Measurements from ENCODE around the gene LRRC45.
"Not testable (repeated sequence)": the region's sequence is repeated elsewhere in the genome, so short reads cannot be mapped to it uniquely, and the experiment has no call there.

The LRRC45 gene

DNA sequence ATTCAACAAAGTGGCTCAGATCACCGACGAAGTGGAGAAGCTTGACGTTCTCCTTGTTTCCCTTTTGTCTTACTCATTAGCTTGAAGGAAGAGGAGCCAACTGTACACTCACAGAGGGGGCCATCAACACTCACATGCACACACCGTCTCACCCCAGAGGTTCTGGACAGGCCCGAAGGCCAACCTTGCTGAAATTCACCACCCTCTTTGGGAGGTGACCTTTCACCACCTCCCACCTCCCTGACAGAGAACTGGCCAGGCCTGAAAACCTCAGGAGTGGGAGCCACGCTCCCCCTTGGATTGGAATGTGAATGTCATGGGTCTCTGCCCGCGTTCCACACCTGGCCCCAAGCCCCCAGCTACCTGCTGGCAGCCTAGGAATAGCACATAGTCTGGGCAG lies 12.4 kb downstream of the LRRC45 start:
- no peak for DNase-seq (ENCODE audit: low spot score)

DNA sequence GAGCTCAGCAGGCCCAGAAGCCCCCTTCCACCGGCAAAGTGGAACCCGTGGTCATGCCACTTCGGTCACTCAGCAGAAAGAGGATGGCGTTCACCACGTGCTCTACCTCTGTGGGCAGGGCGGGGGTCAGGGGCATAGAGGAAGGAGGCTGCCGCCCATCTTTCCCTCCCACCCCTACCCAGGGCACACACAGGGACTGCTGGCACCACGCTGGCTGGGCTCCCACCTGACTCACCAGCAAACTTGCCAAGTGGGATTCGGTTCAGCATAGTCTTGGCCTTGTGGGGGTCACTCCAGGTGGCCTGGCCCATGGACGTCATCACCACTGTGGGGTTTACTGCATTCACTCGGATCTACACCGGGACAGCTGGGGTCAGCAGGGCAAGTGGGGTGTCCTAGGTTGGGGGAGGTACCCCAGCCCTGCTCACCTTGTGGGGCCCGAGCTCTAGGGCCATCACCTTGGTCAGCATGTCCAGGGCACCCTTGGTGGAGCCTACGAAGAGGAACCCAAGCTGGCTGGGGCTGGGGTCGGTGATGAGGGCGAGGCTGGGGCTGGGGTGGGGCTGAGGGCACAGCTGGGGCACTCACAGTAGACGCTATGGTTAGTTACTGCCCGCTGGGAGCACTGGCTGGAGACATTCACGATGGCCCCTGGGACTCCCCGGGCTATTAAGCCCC lies 13.0 kb downstream of the LRRC45 start:
- DNase-seq (ENCODE audit: low spot score), result no peak

DNA sequence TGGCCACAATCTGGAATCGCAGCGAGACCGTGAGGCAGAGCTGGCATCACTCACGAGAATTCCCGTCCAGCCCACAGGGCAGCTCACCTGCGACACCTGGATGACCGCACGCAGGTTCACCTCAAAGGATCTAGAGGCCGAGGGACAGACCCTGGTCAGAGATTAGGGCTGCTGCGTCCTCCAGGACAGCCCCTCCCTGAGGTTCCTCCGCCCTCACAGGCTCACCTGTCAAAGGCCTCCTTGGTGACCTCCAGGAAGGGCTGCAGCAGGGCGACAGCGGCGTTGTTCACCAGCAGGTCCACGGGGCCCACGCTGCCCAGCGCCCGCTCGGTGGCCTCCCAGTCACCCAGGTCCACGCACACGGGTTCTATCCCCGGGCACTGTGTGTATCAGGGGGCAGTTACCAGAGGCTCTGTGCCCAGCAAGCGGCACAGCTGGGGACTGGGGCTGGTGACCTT lies 13.6 kb downstream of the LRRC45 start:
- no peak for DNase-seq (ENCODE audit: low spot score)

DNA sequence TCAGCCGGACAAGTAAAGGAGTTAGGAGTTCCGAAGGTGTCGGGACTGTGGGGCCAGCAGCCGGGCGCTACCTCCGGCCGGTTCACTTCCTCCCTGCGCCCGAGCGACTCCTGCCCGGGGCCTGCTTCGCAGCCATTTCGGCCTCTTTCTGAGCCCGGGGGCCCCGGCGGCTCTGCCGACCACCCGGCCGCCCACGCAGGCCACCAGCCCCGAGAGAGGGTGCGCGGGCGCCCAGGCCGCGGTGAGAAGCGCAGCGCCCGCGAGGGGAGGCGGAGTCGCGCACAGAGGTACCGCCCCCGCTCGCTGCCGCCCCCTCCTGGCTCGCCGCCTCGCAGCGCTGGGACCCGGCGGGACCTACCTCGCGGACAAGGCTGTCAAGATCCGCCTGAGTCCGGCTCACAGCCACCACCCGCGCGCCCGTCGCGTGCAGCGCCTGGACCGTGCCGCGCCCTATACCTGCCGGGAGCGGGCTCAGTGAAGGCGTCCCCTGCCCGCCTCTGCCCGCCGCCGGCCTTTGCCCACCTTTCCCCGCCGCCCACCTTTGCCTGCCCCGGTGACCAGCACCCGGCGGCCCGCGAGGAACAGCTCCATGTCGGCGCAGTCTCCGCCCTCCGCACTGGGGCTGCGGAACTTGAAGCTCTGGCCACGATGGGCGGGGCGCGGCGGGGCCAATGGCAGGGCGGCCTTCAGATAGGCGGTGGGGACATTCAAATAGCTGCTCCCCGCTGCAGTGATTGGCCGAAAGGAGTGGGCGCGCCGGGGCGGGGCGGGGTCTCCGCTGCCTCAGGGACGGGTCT lies 14.2 kb downstream of the LRRC45 start, which contains the start of gene DCXR:
Gene DCXR (minus strand): TSS at position 606 of the 797 bp plus-strand sequence. CDS start 15 bp downstream, at position 591.
- peak; percentile 99 for DNase-seq (ENCODE audit: low spot score)

DNA sequence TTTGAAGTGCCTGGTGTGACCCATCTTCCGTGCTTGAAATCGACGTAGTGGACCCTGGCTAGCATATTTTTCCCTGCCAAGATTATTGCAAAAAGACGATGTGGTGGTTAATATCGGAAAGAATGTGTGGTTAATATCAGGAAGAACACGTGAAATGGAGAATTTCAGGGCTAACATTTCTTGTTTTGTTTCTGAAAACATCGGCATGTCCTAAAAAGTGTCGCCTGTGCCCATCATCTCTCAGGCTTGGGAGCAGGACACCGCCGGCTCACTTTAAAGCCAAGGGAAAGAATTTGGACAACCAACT lies 14.7 kb downstream of the LRRC45 start:
- no peak for DNase-seq (ENCODE audit: low spot score)

DNA sequence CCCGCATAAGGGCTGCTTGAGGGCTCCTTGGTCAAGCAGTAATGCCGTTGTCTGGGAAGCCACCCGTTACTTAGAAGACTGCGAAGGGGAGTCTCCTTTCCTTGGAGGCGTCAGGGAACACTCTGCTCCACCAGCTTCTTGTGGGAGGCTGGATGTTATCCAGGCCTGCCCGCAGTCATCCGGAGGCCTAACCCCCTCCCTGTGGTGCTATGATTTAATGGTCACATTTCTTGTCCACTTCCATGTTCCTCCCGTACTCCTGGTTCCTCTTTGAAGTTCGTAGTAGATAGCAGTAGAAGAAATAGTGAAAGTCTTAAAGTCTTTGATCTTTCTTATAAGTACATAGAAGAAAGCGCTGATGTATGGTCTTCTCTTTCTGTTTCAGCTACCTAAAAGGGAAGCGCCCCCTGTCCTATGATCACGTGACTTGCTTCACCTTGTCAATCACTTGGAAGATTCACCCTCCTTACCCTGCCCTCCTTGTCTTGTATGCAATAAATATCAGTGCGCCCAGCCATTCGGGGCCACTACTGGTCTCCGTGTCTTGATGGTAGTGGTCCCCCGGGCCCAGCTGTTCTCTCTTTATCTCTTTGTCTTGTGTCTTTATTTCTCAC lies 15.8 kb downstream of the LRRC45 start:
- not testable (repeated sequence) for DNase-seq (ENCODE audit: low spot score)

DNA sequence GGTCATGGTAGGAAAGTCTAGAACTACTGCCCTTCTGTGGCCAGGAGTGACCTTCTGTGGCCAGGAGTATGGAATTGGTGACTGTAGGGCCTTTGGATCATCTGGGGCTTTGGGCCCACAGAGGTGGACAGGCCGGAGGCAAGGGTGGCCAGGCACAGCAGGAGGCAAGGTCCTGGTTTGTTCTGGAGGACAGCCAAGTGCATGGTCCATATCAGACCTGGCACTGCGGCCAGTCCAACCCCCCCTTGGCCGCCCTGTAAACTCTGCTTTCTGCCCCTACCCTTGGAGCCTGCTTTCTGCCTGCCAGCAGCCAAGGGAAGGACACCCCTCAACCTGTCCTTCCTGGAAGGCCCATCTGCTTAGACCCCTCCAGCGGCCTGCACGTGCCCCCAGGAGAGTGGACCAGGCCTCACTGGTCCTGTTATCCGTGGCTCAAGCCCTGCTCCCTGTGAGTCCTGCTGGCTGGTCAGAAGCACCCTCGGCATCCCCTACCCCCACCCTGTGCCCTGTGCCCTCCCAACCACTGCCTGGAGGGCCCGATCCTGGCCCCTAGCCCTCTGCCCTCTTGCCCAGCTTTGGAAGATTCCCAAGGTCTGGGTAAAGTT lies 16.7 kb downstream of the LRRC45 start:
- no peak for DNase-seq (ENCODE audit: low spot score)

DNA sequence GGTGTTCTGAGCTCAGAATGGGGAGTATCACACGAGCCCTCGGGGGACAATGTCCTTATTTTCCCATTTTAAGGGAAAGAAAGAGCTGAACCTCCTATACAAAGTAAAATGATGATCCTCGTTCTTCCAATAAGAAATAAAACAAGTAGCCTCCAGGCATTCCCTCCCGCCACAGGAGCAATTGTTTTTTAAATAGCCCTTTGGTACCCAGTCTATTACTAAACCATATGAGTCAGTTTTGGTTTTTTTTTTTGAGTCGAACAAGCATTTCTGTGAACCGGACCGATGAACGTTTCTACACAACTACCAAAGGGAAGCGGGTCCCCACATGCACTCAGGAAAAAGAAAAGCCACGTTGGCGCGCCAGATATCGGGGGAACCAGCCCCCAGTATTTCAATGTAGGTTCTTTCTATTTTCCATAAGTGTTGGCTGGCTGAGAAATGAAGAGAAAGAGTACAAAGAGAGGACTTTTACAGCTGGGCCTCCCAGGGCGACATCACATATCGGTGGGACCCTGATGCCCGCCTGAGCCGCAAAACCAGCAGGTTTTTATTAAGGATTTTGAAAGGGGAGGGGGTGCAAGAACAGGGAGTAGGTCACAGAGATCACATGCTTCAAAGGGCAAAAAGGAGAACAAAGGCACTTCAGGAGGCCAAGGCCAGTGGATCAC lies 18.2 kb downstream of the LRRC45 start:
- no peak for DNase-seq (ENCODE audit: low spot score)

DNA sequence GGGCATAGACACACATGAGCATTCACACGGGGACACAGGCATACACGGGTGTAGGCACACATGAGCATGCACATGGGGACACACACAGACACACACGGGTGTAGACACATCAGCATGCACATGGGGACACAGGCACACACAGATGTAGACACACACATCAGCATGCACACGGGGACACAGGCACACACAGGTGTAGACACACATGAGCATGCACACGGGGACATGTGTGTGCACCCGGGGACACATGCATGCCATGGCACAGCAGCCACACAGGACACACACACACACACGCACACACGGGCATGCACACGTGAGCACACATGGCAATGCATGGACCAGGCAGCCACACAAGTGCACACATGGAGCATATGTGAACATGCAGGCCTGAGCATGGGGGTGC lies 19.5 kb downstream of the LRRC45 start:
- no peak for DNase-seq (ENCODE audit: low spot score)

DNA sequence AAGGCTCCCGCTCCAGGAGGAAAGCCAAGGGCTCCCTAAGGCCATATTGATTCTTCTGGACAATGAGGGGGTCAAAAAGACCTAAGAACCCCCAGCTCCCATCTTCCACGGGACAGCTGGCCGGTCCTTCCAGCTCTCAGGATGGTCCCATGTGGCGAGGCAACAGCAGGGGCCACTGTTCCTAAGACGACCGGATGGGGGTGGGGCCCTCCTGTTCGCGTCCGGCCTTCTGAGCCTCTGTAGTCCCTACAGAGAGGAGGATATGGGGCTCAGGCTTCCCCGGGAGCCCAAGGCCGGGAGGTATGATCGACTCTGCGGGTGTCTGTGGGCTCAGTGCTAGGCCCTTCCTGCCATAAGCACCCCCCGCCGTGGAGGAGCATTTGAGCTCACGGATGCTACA lies 20.4 kb downstream of the LRRC45 start:
- DNase-seq (ENCODE audit: low spot score), result no peak

DNA sequence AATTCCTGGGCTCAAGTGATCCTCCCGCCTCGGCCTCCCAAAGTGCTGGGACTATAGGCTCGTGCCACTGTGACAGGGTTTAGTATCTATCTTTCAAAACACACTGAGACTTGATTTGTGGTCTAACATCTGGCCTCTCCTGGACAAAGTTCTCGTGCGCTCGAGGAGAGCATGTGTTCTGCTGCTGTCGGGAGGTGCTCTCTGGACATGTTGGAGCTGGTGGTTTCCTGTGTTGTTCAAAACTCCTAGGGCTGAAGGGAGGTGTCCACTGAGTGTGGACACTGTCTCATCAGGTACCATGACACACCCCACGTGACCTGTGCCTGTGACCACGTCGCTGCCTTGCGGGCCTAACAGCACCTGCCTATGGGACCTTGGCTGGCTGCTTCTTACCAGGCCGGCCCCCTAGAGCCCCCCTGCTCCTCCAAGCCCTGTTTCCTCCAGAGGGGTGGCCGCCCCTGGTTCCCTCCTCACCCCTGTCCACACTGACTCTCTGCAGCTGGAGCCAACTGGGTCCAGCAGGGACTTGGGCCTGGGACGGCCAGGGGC lies 22.9 kb downstream of the LRRC45 start:
- no peak for DNase-seq (ENCODE audit: low spot score)

DNA sequence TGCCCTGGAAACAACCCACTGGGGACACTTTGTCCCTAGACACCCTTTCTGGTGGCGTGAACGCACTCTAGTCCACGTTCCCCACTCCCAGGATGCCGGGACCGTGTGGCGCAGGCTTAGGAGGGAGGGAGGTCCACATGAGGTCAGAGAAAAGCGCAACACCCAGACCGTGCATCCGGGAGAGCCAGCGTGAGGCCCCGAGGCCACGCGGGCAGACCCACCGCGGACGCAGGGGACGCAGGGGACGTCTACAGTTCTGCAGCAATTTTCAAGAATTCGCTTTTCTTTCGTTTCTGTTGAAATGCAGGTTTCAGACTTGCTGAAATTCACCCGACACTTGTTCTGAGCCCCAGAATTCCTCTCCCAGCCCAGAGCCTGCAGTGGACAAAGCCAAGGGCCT lies 23.8 kb downstream of the LRRC45 start:
- DNase-seq (ENCODE audit: low spot score), result no peak

DNA sequence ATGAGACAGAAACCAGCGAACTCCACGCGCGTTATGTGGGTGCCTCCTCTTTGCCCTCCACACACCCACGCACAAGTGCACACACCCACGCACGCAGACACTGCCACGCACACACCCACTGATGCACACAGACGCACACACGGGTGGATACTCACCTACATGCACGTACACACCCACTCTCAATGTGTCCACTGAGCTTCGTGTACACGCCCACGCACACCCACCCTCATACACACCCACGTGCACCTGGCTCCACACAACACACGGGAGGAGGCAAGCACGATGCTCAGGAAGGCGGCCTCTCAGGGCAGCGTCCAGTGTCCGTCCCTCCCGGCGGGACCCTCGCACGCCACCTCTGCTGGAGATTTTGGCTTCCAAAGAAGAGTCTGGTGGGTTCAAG lies 24.3 kb downstream of the LRRC45 start:
- DNase-seq (ENCODE audit: low spot score), result no peak

DNA sequence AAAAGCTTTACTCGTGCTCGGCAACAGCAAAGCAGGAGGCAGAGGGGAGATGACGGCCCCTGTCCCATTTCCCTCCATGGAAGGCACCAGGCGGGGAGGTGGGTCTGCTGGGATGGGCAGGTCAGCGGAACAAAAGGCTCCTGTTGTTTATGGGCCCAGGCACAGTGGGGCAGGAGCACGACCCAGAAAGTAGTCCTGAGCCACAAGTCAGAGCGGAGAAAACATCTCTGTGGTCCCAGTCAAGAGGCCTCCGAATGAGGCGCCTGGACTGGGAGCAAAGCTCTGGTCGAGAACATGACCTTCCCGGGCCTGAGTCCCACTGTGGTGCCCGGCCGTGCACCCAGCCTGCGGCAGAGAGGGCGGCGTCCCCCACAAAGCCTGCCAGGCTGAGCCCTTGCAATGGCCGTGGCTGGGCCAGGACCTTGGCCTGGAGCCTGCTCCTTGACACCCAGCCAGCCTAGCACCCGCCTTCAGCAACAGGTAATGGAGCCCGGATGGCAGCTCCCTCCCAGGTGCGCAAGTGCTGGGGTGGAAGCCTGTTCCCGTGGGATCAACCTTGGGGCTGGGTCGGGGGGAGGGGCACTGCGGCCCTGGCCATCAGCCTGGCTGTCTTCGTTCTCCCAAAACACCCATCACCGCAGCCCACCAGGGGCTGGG lies 24.9 kb downstream of the LRRC45 start:
- no peak for DNase-seq (ENCODE audit: low spot score)

DNA sequence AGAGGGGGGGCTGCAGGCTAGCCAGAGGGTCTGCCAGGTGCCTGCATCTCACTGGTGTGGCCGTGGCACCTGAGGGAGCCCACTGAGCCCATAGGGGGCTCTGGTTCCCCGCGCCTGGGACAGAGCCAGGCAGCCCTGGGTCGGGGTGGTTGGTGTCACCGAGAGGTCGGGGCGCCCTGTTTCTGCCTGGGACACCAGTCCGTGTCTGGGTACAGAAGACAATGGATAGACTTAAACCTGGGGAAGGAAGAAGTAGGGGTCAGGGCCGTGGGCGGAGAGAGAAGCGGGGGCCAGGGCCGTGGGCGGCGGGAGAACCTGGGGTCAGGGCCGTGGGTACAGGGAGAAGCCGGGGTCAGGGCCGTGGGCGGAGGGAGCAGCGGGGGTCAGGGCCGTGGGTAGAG lies 25.5 kb downstream of the LRRC45 start:
- DNase-seq (ENCODE audit: low spot score), result no peak

DNA sequence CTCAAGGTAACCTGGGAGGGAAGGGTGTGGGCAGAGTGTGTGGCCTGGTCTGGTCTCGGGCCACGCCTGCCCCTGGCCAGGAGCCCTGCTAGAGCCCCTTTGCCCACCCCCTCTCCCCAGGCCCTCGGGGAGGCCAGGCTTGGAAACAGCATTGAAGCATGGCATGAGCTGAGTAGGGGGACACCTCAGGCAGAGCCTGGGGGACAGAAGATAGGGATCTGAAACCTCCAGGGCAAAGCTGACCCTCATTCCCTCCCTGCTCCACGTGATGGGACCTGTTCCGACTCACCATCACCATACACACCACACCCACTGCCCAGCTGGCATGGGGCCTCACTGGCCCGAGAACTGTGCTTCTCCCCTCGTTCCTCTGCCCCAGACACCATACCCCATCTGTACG lies 26.0 kb downstream of the LRRC45 start:
- DNase-seq (ENCODE audit: low spot score), result no peak

DNA sequence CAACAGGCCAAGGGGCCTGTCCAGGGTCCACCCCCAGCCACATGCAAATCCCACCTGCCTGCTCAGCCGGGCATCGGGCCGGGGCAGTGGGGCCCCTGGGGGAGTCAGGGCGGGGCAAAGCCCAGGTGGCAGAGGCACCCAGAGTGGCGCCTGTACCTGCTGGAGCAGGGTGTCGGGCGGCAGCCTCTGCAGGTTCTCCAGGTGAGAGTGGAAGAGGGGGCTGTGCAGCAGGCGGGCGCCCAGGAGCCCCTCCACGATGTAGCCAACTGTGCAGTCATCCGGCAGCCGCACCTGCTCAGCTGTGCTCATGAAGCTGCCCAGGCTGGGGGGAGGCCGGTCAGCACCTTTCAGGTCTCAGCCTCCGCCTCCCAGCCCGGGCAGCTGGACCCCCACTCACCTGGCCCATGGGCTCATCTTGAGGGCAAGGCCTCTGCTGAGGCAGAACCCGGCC lies 26.4 kb downstream of the LRRC45 start:
- no peak for DNase-seq (ENCODE audit: low spot score)

DNA sequence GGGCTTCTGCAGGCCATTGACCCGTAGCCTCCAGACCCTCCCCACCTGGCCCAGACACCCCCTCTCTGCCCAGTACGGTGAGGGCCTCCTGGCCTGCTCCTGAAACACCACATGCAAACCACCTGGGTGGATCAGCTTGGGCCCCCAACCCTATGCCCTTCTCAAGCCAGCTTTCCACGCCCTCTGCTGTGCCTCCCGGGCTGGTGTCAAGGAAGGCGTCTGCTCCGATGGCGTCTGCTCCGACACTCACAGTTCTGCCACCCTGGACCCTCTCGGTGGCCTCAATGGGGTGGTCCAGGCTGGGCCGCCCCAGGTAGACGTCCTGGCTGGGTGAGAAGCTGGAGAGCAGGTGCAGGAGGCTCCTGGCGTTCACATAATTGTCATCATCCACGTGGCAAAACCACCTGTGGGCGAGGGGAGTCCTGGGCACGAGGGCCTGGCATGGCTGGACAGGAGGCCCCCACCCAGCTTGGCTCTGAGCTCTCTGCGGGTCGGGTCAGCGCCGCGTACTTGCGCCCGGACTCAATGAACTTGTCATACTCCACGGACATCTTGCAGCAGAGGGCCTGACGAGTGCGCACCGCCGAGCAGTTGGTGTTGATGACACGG lies 27.2 kb downstream of the LRRC45 start:
- DNase-seq (ENCODE audit: low spot score), result no peak

DNA sequence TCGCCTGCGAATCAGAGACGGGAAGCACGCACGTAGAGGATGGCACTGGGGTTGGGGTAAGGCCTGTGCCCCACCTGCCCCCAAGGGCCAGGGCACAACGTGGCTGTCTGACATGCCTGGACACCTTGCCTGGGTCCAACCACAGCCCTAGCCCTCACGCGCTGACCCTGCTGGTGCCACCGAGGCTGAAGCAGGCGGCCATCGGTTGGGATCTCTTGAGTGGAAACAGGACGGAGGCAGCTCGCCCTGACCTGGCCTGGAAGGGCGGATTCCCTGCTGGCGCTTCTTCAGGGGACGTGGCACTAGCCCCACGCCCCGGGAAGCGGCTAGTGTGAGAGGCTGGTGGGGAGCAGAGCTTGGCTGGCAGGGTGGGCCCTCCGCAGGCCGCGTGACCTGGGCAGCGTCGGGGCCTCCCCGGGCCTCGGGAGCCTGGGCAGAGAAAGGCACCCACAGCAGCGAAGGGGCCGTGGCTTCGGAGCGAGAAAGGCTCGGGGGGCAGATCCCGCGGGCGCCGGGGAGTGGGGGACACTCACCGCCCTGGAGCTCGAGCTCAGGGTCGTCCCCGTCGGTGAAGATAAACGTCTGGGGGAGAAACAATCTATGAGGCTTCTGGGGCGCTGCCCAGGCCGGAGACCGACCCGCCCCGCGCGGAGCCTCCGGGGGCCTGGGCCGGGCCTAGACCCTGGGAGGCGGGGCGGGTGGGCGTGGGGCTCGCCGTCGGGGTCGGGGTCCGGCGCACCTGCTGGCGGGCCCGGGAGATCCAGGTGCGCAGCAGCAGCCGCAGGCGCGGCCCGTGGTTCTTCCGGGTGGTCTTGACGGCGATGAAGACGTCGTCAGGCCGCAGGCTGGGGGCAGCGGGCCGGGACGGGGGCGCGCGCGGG lies 27.9 kb downstream of the LRRC45 start:
- DNase-seq (ENCODE audit: low spot score), result peak; percentile 54

Data from HuH-7 (cell line).